Mesenchymal stem cell (in vitro differentiated cells and primary cell): ENCODE results near the gene THBS4.

Experiments
- DNase-seq: peaks from one replicate; pipeline ENCODE4 v3.0.0-alpha.2; 2013
- H2AFZ ChIP-seq: one replicate; pipeline ENCODE4 v1.6.1; 2013; ENCODE audit warnings: low read depth, mild to moderate bottlenecking, control low read depth, inconsistent platforms, low read length, moderate library complexity
- H2AK5ac ChIP-seq: 2 replicates; pipeline ENCODE4 v1.6.1; 2013; ENCODE audit warnings: low read length, moderate library complexity, mild to moderate bottlenecking, inconsistent platforms; ENCODE audit not compliant: severe bottlenecking
- H2BK120ac ChIP-seq: one replicate; pipeline ENCODE4 v1.6.1; 2013; ENCODE audit warnings: low read depth, mild to moderate bottlenecking, inconsistent platforms, low read length, moderate library complexity
- H2BK12ac ChIP-seq, 2 experiments: one replicate each; pipeline ENCODE4 v1.6.1; 2013; ENCODE audit warnings: inconsistent platforms in 2 of 2, low read length in 2 of 2, mild to moderate bottlenecking in 2 of 2, moderate library complexity in 2 of 2, control low read depth in 1 of 2
- H2BK15ac ChIP-seq: one replicate; pipeline ENCODE4 v1.6.1; 2013; ENCODE audit warnings: mild to moderate bottlenecking, low read depth, inconsistent platforms; ENCODE audit not compliant: poor library complexity, severe bottlenecking
- H2BK5ac ChIP-seq: 2 replicates; pipeline ENCODE4 v1.6.1; 2013; ENCODE audit warnings: low read depth, mild to moderate bottlenecking, low read length, control low read depth, inconsistent platforms; ENCODE audit not compliant: poor library complexity, severe bottlenecking
- H3K14ac ChIP-seq, 2 experiments: one replicate each; pipeline ENCODE4 v1.6.1; 2013; ENCODE audit warnings: inconsistent platforms in 2 of 2, low read length in 2 of 2, control low read depth in 1 of 2, mild to moderate bottlenecking in 1 of 2, moderate library complexity in 1 of 2
- H3K18ac ChIP-seq, 2 experiments: one replicate each; pipeline ENCODE4 v1.6.1; 2013; ENCODE audit warnings: inconsistent platforms in 2 of 2, low read length in 2 of 2, control low read depth in 1 of 2, low read depth in 1 of 2, mild to moderate bottlenecking in 1 of 2
- H3K23ac ChIP-seq, 2 experiments: one replicate each; pipeline ENCODE4 v1.6.1; 2013; ENCODE audit warnings: inconsistent platforms in 2 of 2, low read length in 2 of 2, mild to moderate bottlenecking in 2 of 2, moderate library complexity in 2 of 2, control low read depth in 1 of 2
- H3K27ac ChIP-seq: 2 replicates; pipeline ENCODE4 v1.5.1; 2013; ENCODE audit warnings: mild to moderate bottlenecking, moderate library complexity, low read length, control low read depth, inconsistent platforms; ENCODE audit not compliant: poor library complexity, severe bottlenecking
- H3K27me3 ChIP-seq, 2 experiments: 2 replicates each; pipeline versions ENCODE4 v1.6.1 to v1.7.0; 2013; ENCODE audit warnings: low read length in 2 of 2, mild to moderate bottlenecking in 2 of 2, moderate library complexity in 2 of 2, control low read depth in 1 of 2, inconsistent platforms in 1 of 2; ENCODE audit not compliant: control insufficient read depth in 1 of 2, insufficient read depth in 1 of 2
- H3K36me3 ChIP-seq, 2 experiments: 2 replicates each; pipeline versions ENCODE4 v1.6.1 to v1.7.0; 2013; ENCODE audit warnings: low read length in 2 of 2, control low read depth in 1 of 2, inconsistent platforms in 1 of 2, low read depth in 1 of 2, mild to moderate bottlenecking in 1 of 2; ENCODE audit not compliant: insufficient read depth in 2 of 2, control insufficient read depth in 1 of 2
- H3K4ac ChIP-seq, 2 experiments: one replicate each; pipeline ENCODE4 v1.6.1; 2013; ENCODE audit warnings: inconsistent platforms in 2 of 2, low read length in 2 of 2, mild to moderate bottlenecking in 2 of 2, moderate library complexity in 2 of 2, control low read depth in 1 of 2, low read depth in 1 of 2
- H3K4me1 ChIP-seq: 2 replicates; pipeline ENCODE4 v1.6.1; 2013; ENCODE audit warnings: low read depth, low read length, control low read depth; ENCODE audit not compliant: control insufficient read depth, insufficient read depth
- H3K4me2 ChIP-seq: 2 replicates; pipeline ENCODE4 v1.6.1; 2013; ENCODE audit warnings: low read length, mild to moderate bottlenecking, inconsistent platforms; ENCODE audit not compliant: poor library complexity, severe bottlenecking
- H3K4me3 ChIP-seq, 2 experiments: 2 replicates each; pipeline versions ENCODE4 v1.5.1 to v1.7.0; 2013; ENCODE audit warnings: low read length in 2 of 2, mild to moderate bottlenecking in 2 of 2, control low read depth in 1 of 2, low read depth in 1 of 2; ENCODE audit not compliant: insufficient read depth in 1 of 2
- H3K79me1 ChIP-seq: replicated peaks from 2 replicates; pipeline ENCODE4 v1.6.1; 2013; ENCODE audit warnings: mild to moderate bottlenecking, control low read depth, low read length, inconsistent platforms; ENCODE audit not compliant: poor library complexity, severe bottlenecking
- H3K9ac ChIP-seq: 2 replicates; pipeline ENCODE4 v1.7.0; 2013; ENCODE audit warnings: mild to moderate bottlenecking, low read length, moderate library complexity
- H3K9me3 ChIP-seq: 2 replicates; pipeline ENCODE4 v1.7.0; 2013; ENCODE audit warnings: mild to moderate bottlenecking, low read length; ENCODE audit not compliant: control insufficient read depth
- H4K8ac ChIP-seq: one replicate; pipeline ENCODE4 v1.6.1; 2013; ENCODE audit warnings: inconsistent platforms, mild to moderate bottlenecking, low read length, moderate library complexity
- H4K91ac ChIP-seq: one replicate; pipeline ENCODE4 v1.6.1; 2013; ENCODE audit warnings: mild to moderate bottlenecking, low read length, inconsistent platforms
- WGBS: methylation state at CpG from one replicate; pipeline ENCODE4 v1.1.7; 2013; ENCODE audit warnings: mixed read lengths; 5-methylcytosine and 5-hydroxymethylcytosine counted together

The THBS4 gene

GRCh38 chr5:80067016-80067415, 31.9 kb downstream of the THBS4 start:
- no peak for DNase-seq
- Histone ChIP-seq H3K18ac (no peak overlapping the region), H2AFZ (no peak overlapping the region), H2BK5ac (no peak overlapping the region), H3K9ac (no peak overlapping the region), H3K27ac (no peak overlapping the region), H4K91ac (no peak overlapping the region), H2BK120ac (no peak overlapping the region), H3K4me1 (no peaks in the 10 kb centered on the region), H3K9me3 (no peaks in the 10 kb centered on the region), H3K4ac (no peak overlapping the region), H3K4me3 (no peak overlapping the region), H3K36me3 (no peaks in the 10 kb centered on the region), H3K14ac (no peak overlapping the region), H2AK5ac (no peak overlapping the region), H3K4me2 (no peak overlapping the region), H3K27me3 (no peaks in the 10 kb centered on the region), H2BK12ac (no peak overlapping the region), H2BK15ac (no peak overlapping the region), H4K8ac (no peak overlapping the region), H3K23ac (no peak overlapping the region), H3K79me1 (no peaks in the 10 kb centered on the region)
- no CpG with 5 or more reads among the region's 2 CpGs for WGBS

- Histone ChIP-seq H2BK5ac (no peak overlapping the region), H4K91ac (no peak overlapping the region), H3K27ac (no peak overlapping the region), H3K36me3 (no peaks in the 10 kb centered on the region), H3K4me1 (no peaks in the 10 kb centered on the region), H2AK5ac (no peak overlapping the region), H3K4ac (no peak overlapping the region), H3K18ac (no peak overlapping the region), H2BK12ac (no peak overlapping the region), H3K79me1 (no peaks in the 10 kb centered on the region), H2BK15ac (no peak overlapping the region), H3K4me2 (no peak overlapping the region), H2BK120ac (no peak overlapping the region), H3K14ac (no peak overlapping the region), H3K23ac (no peak overlapping the region), H3K9me3 (no peaks in the 10 kb centered on the region), H3K9ac (no peak overlapping the region), H2AFZ (no peak overlapping the region), H4K8ac (no peak overlapping the region), H3K27me3 (no peaks in the 10 kb centered on the region), H3K4me3 (no peak overlapping the region)
- no peak for DNase-seq
- WGBS: 91% methylated on average over 8 of the region's 8 CpGs
Observed at GRCh38 chr5:80067531-80068245, 32.5 kb downstream of the THBS4 start.

GRCh38 chr5:80068246-80068636, 33.1 kb downstream of the THBS4 start:
- H4K91ac ChIP-seq: no peak overlapping the region
- no peak overlapping the region for H2BK5ac ChIP-seq
- H3K18ac ChIP-seq: no peak overlapping the region
- DNase-seq: no peak
- 98% methylated on average over 5 of the region's 5 CpGs for WGBS
- no peak overlapping the region for H4K8ac ChIP-seq
- H3K4ac ChIP-seq: no peak overlapping the region
- H3K27me3 ChIP-seq: no peaks in the 10 kb centered on the region
- no peak overlapping the region for H3K4me3 ChIP-seq
- H3K23ac ChIP-seq: no peak overlapping the region
- H2BK15ac ChIP-seq: no peak overlapping the region
- H3K4me1 ChIP-seq: no peaks in the 10 kb centered on the region
- H2BK12ac ChIP-seq: no peak overlapping the region
- no peaks in the 10 kb centered on the region for H3K9me3 ChIP-seq
- H3K4me2 ChIP-seq: no peak overlapping the region
- no peak overlapping the region for H2BK120ac ChIP-seq
- no peak overlapping the region for H3K14ac ChIP-seq
- no peaks in the 10 kb centered on the region for H3K79me1 ChIP-seq
- H3K9ac ChIP-seq: no peak overlapping the region
- H3K27ac ChIP-seq: no peak overlapping the region
- H2AK5ac ChIP-seq: no peak overlapping the region
- no peak overlapping the region for H2AFZ ChIP-seq
- no peaks in the 10 kb centered on the region for H3K36me3 ChIP-seq

GRCh38 chr5:80068775-80069174, 33.6 kb downstream of the THBS4 start:
- H3K4me2 ChIP-seq: no peak overlapping the region
- H3K18ac ChIP-seq: no peak overlapping the region
- no peaks in the 10 kb centered on the region for H3K27me3 ChIP-seq
- peak overlapping the region; percentile 12 for H4K8ac ChIP-seq
- H2AFZ ChIP-seq: no peak overlapping the region
- no peaks in the 10 kb centered on the region for H3K4me1 ChIP-seq
- H2AK5ac ChIP-seq: no peak overlapping the region
- no peak overlapping the region for H3K23ac ChIP-seq
- H3K79me1 ChIP-seq: no peaks in the 10 kb centered on the region
- H3K4me3 ChIP-seq: no peak overlapping the region
- no peak overlapping the region for H2BK120ac ChIP-seq
- no peak overlapping the region for H3K14ac ChIP-seq
- 98% methylated on average over 3 of the region's 4 CpGs for WGBS
- H3K4ac ChIP-seq: no peak overlapping the region
- no peak overlapping the region for H2BK5ac ChIP-seq
- H4K91ac ChIP-seq: no peak overlapping the region
- DNase-seq: no peak
- H3K9me3 ChIP-seq: no peaks in the 10 kb centered on the region
- H2BK15ac ChIP-seq: no peak overlapping the region
- no peak overlapping the region for H3K9ac ChIP-seq
- H3K36me3 ChIP-seq: no peaks in the 10 kb centered on the region
- H2BK12ac ChIP-seq: no peak overlapping the region
- no peak overlapping the region for H3K27ac ChIP-seq
